Mammary epithelial cell (primary cell): ENCODE results near the gene SRGAP2C.
"Not testable (repeated sequence)": the region's sequence is repeated elsewhere in the genome, so short reads cannot be mapped to it uniquely, and the experiment has no call there.

Source experiments
- EZH2 ChIP-seq: IDR thresholded peaks from 2 replicates; pipeline ENCODE4 v1.6.1; 2012; ENCODE audit warnings: low read length, inconsistent platforms, borderline replicate concordance
- TF ChIP-seq, protein P1 (sequence below), 2 donors: IDR thresholded peaks in 1 of 2; conservative IDR thresholded peaks in 1 of 2; 2 replicates each; pipeline ENCODE4 v1.5.1; 2011 to 2012; ENCODE audit warnings: inconsistent platforms in 2 of 2, low read length in 2 of 2, mild to moderate bottlenecking in 2 of 2, control low read depth in 1 of 2, low read depth in 1 of 2; ENCODE audit not compliant: insufficient read depth in 1 of 2; ENCODE audit errors: extremely low read depth in 1 of 2

GRCh38 chr1:121349332-121349967, 164.7 kb downstream of the SRGAP2C start:
- TF ChIP-seq, protein P1, sequence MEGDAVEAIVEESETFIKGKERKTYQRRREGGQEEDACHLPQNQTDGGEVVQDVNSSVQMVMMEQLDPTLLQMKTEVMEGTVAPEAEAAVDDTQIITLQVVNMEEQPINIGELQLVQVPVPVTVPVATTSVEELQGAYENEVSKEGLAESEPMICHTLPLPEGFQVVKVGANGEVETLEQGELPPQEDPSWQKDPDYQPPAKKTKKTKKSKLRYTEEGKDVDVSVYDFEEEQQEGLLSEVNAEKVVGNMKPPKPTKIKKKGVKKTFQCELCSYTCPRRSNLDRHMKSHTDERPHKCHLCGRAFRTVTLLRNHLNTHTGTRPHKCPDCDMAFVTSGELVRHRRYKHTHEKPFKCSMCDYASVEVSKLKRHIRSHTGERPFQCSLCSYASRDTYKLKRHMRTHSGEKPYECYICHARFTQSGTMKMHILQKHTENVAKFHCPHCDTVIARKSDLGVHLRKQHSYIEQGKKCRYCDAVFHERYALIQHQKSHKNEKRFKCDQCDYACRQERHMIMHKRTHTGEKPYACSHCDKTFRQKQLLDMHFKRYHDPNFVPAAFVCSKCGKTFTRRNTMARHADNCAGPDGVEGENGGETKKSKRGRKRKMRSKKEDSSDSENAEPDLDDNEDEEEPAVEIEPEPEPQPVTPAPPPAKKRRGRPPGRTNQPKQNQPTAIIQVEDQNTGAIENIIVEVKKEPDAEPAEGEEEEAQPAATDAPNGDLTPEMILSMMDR (conservative IDR thresholded peaks at IDR 0.05 in 1 of 2, IDR thresholded peaks at IDR 0.05 in 1 of 2; ENCODE audit: extremely low read depth in 1 of 2, insufficient read depth in 1 of 2, low read depth in 1 of 2, low read length in 2 of 2) = not testable (repeated sequence)
- not testable (repeated sequence) for TF ChIP-seq EZH2
